PC-3 (cell line): ENCODE data around the gene CABCOCO1.

ENCODE experiments used
- CTCF ChIP-seq: fragments of 300-600 bp; sonication (generic); conservative IDR thresholded peaks from 2 replicates; pipeline ENCODE4 v1.5.1; 2017; ENCODE audit warnings: antibody characterized with exemption, low read depth, mild to moderate bottlenecking, low read length
- EZH2 ChIP-seq: fragments of 300-600 bp; sonication (generic); IDR thresholded peaks from one replicate; pipeline ENCODE4 v1.6.1; 2017; ENCODE audit warnings: antibody characterized with exemption, mild to moderate bottlenecking, low read length; ENCODE audit not compliant: unreplicated experiment

- TF ChIP-seq CTCF (no peak), EZH2 (no peak)
These were observed 27.3 kb upstream of the CABCOCO1 start for GRCh38 chr10:61635471-61635870.
